NCI-H526 treated with DMSO at 0.1 percent for 48 hours (cell line): ENCODE measurements around the gene HS1BP3.

Source experiments
- DNase-seq: peaks from one replicate; lab custom pipeline; 2025; lab: John Stamatoyannopoulos, UW

HS1BP3 gene

GRCh38 chr2:20674974-20675679 is 24.2 kb upstream of the HS1BP3 start:
- no peak for DNase-seq

DNA sequence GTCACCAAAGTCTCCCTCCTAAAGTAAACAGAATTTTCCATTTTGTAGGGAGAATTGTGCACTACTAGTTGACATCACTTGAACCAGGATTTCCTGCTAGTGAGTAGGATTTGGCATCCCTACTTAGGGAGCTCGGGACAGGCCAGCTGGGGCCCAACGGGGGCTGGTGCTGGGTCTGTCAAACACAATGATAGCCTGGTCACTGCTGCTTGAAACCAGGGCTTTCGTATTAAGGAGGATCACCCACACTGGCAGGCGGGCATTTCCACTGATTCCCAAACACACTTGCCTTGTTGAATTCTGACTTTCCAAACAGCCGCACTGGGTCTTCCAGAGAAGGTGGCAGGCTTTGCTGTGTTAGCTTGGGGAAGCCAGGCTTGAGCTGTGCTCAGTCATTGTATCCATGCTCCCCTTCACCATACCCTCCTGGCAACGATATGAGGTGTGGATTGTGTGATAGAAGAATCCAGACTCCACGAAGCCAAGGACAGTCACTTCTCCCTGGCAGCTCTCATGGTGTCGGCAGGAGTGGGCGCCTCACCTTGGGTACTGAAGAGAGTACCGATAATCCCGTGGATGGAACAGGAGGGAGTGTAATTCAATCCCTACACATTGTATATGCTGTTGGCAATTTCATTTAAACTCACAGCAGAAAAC is 23.5 kb upstream of the HS1BP3 start:
- no peak for DNase-seq

- no peak for DNase-seq
Observed at GRCh38 chr2:20673686-20674308, 22.9 kb upstream of the HS1BP3 start.

DNA sequence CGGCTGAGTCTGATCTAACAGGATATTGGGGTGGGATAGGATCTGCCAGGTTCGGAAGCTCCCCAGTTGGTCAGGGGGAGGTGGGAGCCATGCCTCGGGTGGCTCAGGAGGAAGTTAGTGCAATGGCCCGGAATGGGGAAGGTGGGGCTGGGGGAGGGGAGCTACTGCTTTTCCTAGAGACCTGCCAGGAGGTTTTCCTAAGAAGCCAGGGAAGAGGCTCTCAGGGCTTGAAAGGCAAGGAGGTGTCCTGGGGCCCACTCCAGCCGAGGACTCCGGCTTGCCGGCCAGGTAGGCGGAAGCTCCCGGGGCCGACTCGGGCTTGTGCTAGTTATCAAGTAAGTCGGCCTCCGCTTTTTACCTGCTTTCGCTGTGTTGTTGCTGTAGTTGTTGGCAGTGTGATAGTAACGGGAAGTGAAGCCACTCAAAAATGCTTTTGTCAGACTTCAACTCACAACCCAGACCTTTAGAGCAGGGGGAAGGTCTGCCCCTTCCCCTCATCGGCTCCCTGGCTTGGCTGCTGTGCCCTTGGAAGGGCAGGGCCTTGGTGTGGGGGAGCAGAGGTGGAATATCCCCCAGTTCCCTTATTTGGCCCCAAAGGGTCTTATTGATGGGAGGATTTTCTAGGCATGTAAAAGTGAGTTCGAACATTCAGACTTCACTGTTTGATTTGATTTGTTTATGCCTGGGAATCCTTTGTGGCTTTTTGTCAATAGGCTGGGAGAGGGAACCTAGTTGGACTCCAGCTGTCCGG is 21.5 kb upstream of the HS1BP3 start:
- DNase-seq, result no peak

DNA sequence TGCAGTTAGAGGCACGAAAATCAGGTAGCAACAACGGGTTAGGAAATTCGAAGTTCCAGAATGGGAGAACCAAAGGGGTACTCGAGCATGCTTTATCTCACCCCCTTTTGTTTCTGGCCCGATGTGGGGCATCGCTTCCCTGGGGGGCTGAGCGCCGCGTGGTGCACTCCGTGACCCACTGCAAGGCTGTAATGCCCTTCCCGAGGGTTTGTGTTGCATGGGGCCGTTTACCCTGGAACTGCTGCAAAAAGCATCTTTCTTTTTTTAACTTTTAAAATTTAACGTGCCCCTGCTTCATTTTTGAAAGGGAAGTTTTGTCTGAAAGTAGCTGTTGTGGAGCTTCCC is 20.8 kb upstream of the HS1BP3 start:
- no peak for DNase-seq

GRCh38 chr2:20671036-20671735 is 20.3 kb upstream of the HS1BP3 start:
- DNase-seq, result no peak

- no peak for DNase-seq
Observed at GRCh38 chr2:20670315-20671035, 19.6 kb upstream of the HS1BP3 start.

DNA sequence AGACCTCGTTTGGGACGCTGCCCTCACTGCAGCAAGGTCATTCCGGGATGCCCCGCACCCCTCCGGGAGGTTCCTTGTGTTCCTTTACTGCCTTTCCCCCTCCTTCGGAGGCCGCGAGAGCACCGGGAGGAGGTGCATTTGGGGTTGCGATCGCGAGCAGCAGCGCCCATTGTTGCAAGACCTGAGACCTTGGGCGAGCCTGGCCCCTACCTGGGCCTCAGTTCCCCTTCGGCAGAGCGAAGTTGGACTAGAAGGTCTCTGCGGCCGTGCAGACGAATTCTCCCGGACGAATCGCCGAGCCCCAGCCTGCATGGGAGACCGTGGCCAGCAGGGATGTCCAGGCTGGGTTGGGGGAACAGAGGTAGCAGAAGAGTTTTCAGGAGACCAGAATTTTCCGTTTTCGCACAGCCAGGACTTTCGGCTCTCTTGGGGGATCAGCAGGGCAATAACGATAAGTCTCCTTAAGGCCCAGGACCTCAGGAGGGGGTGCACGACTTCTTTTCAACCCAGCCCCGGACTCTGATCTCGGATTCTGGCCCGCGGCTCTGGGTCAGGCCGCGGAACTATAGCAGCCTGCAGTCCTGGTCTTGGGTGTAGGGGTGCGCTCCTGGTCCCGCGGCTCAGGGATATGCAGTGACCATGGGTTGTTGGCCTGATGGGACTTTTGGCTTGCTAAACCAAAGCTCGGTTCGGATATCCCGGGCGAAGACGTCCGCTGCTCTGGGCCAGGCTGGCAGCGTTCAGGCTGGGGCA is 18.8 kb upstream of the HS1BP3 start:
- DNase-seq, result no peak

- DNase-seq, result no peak
Observed at GRCh38 chr2:20668871-20669475, 18.1 kb upstream of the HS1BP3 start.

DNA sequence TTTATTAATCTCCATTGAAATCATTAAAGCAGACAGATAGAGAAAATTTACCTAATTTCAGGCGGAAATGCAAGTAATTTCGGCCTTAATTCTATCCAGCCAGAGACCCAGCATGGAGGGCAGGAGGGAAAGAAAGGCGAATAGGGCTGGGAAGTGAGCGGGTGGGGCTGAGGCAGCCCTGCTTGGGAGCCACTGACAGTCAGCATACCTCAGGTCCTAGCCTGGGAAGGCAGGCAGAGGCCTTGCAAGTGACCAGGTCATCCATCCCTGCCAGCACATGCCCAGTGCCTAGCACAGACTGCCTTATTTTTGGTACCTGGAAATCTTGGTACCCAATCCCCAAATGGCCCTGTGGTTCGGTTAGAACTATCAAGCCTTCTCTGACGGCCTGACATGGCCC is 17.6 kb upstream of the HS1BP3 start:
- no peak for DNase-seq

DNA sequence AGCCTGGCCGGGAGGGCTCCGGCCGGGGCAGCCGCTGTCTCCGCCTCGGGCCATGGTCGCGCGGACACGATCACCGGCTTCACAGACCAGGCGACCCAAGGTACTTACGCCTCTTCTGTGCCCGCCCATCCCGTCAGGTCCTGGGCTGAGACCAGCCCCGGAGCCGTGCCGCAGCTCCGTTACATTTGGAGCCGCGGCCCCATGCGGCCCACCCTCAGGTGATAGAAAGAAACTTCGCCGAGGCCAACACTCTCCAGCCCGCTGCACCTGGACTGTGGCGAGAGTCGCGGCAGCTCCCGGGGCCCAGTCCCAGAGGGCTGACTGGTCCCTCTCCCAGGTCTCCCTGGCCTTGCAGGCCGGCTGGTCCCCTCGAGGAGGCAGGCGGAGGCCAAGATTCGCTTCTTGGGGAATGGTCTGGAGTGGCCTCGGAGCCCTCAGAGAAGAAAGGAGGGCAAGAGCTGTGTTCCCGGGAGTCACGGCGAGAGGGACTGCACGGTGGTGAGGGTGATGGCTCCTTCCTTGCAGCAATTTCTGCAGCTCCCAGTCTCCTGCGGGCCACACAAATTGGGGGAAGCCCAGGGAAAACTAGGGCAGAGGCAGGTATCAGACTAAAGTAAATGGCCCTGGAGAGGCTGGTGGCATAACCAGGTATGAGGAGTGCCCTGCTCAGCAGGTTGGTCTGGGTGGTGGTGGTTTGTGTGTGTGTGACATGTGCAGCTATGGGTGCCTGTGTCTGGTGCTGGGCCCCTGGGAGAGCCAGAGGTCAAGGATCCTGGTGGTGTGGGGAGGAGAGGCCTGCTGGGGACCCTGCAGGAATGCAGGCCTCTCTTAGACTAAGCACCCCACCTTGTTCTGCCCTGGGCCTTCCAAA is 16.9 kb upstream of the HS1BP3 start:
- no peak for DNase-seq

DNA sequence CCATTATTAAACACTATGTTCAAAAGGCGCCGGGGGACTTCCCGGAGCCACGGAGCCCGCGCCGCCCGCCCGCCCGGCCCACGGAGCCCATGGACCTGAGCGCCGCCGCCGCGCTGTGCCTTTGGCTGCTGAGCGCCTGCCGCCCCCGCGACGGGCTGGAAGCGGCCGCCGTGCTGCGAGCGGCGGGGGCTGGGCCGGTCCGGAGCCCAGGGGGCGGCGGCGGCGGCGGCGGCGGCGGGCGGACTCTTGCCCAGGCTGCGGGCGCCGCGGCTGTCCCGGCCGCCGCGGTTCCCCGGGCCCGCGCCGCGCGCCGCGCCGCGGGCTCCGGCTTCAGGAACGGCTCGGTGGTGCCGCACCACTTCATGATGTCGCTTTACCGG is 16.2 kb upstream of the HS1BP3 start:
- no peak for DNase-seq

- no peak for DNase-seq
Observed at GRCh38 chr2:20666304-20667150, 15.6 kb upstream of the HS1BP3 start, which contains the start of gene GDF7. Gene GDF7, plus strand, starts transcription at chr2:20667144. Its CDS starts 96 bp downstream, at chr2:20667240.

DNA sequence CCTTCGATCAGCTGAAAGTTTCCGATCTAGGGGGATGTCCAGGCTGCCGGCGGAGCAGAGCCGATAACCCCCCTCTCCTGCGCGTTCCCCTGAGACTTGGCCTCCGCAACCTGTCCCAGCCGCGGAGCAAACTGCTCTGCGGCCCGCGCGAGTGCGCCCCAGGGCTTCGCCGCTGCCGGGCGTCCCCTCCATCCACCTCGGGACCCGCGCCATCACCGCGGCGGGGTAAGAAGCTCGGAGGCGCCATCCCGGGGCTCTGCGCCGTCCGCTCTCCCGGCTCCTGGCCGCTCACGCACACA is 15.1 kb upstream of the HS1BP3 start:
- no peak for DNase-seq

- no peak for DNase-seq
Observed at GRCh38 chr2:20665243-20666004, 14.5 kb upstream of the HS1BP3 start.

- no peak for DNase-seq
Observed at GRCh38 chr2:20664431-20665242, 13.7 kb upstream of the HS1BP3 start.

DNA sequence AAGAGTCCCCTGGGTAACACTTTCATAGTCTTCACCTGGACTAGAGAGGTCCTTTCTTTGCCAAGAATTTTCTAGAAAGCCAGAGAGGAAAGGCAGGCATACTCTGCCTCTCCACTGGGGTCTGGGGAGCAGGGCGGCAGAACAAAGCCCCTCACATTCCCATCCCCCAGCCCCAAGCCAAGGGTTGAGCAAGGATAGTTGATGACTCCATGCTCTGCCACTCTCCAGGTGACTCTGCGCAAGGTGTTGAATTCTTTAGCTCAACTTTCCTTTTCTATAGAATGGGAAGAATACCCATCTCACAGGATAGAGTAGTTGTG is 13.1 kb upstream of the HS1BP3 start:
- no peak for DNase-seq
